GM12873 (cell line): ENCODE measurements around the gene WDR82.

Experiments used
- CTCF ChIP-seq: IDR thresholded peaks from 2 replicates; pipeline ENCODE4 v1.5.1; 2012; ENCODE audit warnings: low read depth, mild to moderate bottlenecking, moderate library complexity, low read length, control low read depth; ENCODE audit not compliant: insufficient read depth; ENCODE audit errors: missing control alignments

Gene WDR82

GRCh38 chr3:52230889-52231499 is 47.5 kb downstream of the WDR82 start:
- no peak for TF ChIP-seq CTCF

GRCh38 chr3:52230461-52230860 is 48.0 kb downstream of the WDR82 start:
- TF ChIP-seq CTCF, result no peak

- no peak for TF ChIP-seq CTCF
These were observed 48.8 kb downstream of the WDR82 start for GRCh38 chr3:52229656-52230055.

- TF ChIP-seq CTCF, result no peak
These were observed 49.6 kb downstream of the WDR82 start for GRCh38 chr3:52228751-52229291.

- no peak for TF ChIP-seq CTCF
These were observed 50.2 kb downstream of the WDR82 start for GRCh38 chr3:52228266-52228665.

GRCh38 chr3:52227766-52228165 is 50.7 kb downstream of the WDR82 start:
- no peak for TF ChIP-seq CTCF

- peak; percentile 21 for TF ChIP-seq CTCF
These were observed 51.3 kb downstream of the WDR82 start for GRCh38 chr3:52227117-52227516.
